HG02943 (cell line): Measurements from ENCODE around the gene VOPP1.

Source experiments
- ATAC-seq: cut with Tn5 transposase; IDR thresholded peaks from one replicate; pipeline ENCODE4 v1.9.1; 2021; ENCODE audit warnings: mild to moderate bottlenecking, low read depth, moderate library complexity; ENCODE audit not compliant: unreplicated experiment

VOPP1 gene

GRCh38 chr7:55441774-55442522, 130.4 kb downstream of the VOPP1 start:
- no peak for ATAC-seq

GRCh38 chr7:55441002-55441401, 131.3 kb downstream of the VOPP1 start:
- no peak for ATAC-seq

- ATAC-seq, result no peak
Measured at GRCh38 chr7:55440040-55440690, 132.1 kb downstream of the VOPP1 start.

GRCh38 chr7:55439627-55440026, 132.7 kb downstream of the VOPP1 start:
- no peak for ATAC-seq

- ATAC-seq, result no peak
Measured at GRCh38 chr7:55438757-55439525, 133.4 kb downstream of the VOPP1 start.

- no peak for ATAC-seq
Measured at GRCh38 chr7:55438085-55438756, 134.1 kb downstream of the VOPP1 start.

- no peak for ATAC-seq
Measured at GRCh38 chr7:55437375-55437774, 134.9 kb downstream of the VOPP1 start.

GRCh38 chr7:55436457-55436856, 135.8 kb downstream of the VOPP1 start:
- ATAC-seq, result no peak

- ATAC-seq, result no peak
Measured at GRCh38 chr7:55435466-55435865, 136.8 kb downstream of the VOPP1 start.

- no peak for ATAC-seq
Measured at GRCh38 chr7:55432939-55433784, 139.1 kb downstream of the VOPP1 start.

GRCh38 chr7:55432506-55432905, 139.8 kb downstream of the VOPP1 start:
- ATAC-seq, result no peak

GRCh38 chr7:55431898-55432297, 140.4 kb downstream of the VOPP1 start:
- ATAC-seq, result no peak

GRCh38 chr7:55429835-55430499, 142.3 kb downstream of the VOPP1 start:
- no peak for ATAC-seq

- no peak for ATAC-seq
Measured at GRCh38 chr7:55427800-55428199, 144.5 kb downstream of the VOPP1 start.

- ATAC-seq, result no peak
Measured at GRCh38 chr7:55427342-55427741, 145.0 kb downstream of the VOPP1 start.

GRCh38 chr7:55426676-55427075, 145.6 kb downstream of the VOPP1 start:
- ATAC-seq, result no peak

GRCh38 chr7:55425141-55425752, 147.1 kb downstream of the VOPP1 start:
- ATAC-seq, result no peak

- no peak for ATAC-seq
Measured at GRCh38 chr7:55423891-55424290, 148.4 kb downstream of the VOPP1 start.

- ATAC-seq, result no peak
Measured at GRCh38 chr7:55423277-55423711, 149.0 kb downstream of the VOPP1 start.
